Measurements from ENCODE around the gene MAP1LC3A. TPM values are rescaled to one million over a fixed set of nuclear protein-coding genes. Genes with fewer than 3 reads are reported as not detected.
A peak's percentile ranks its signal among the peaks of the same experiment; 100 is the strongest.
"Not testable (repeated sequence)": the region's sequence is repeated elsewhere in the genome, so short reads cannot be mapped to it uniquely, and the experiment has no call there.

The MAP1LC3A gene
- total RNA-seq, result 10 to 100 TPM; 44.8 to 46.2 TPM

DNA sequence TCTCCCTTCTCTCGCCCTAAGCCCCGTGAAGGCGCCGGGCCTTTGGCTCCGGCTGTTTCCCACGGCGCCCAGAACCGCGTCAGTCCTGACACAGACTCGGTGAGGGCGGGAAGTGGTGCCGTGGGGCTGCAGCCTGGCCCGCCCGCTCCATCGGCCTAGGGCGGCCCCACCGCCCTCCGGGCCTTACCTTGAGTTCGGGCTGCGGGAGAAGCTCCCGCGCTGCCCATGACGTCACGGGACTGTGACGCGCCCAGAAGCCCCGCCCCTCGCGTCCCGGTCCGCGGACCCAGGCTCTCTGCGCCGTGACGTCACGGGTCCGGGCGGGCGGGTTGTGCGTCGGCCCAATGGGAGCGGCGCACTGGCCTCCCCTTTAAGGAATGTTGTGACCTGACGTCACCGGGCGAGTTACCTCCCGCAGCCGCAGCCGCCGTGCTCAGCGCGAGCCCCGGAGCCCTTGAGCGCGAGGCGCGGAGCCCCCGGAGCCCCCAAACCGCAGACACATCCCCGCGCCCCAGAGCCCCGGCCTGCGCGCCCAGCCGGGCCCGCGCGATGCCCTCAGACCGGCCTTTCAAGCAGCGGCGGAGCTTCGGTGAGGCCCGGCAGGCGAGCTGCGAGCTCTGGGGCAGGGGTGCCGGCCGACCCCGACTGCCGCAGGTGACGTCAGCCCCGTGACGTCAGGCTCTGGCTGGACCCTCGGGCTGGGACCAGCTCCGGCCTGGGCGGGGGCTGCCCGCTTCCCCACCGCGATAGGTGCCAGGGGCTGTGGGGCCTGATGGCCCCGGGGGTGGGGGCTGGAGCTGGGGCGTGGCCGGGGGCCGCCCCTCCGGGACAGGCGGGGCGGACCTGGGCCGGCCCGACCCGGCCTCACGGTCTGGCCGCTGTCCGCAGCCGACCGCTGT, at the start of gene MAP1LC3A:
Gene MAP1LC3A (plus strand): TSS at position 399 of the 899 bp plus-strand sequence. CDS start 151 bp downstream, at position 550.
- no peaks in the 10 kb centered on the region for H3K4me1 ChIP-seq
- intact Hi-C loops (cut with DNase I), result no loop called here
- H3K27me3 ChIP-seq, result no peaks in the 10 kb centered on the region
- H3K9ac ChIP-seq (ENCODE audit: low read depth in 2 of 2, low read length in 2 of 2), result peak within 1 kb of the TSS; percentile 73 to 86
- no peaks in the 10 kb centered on the region for H3K9me3 ChIP-seq
- H3K4me3 ChIP-seq, result peak within 1 kb of the TSS; percentile 51
- H3K27ac ChIP-seq, result peak within 1 kb of the TSS; percentile 81
- H3K36me3 ChIP-seq, result no peaks in the 10 kb centered on the region
- peak; percentile 94 for DNase-seq
- no peak for TF ChIP-seq CTCF (IDR thresholded peaks at IDR 0.05)

DNA sequence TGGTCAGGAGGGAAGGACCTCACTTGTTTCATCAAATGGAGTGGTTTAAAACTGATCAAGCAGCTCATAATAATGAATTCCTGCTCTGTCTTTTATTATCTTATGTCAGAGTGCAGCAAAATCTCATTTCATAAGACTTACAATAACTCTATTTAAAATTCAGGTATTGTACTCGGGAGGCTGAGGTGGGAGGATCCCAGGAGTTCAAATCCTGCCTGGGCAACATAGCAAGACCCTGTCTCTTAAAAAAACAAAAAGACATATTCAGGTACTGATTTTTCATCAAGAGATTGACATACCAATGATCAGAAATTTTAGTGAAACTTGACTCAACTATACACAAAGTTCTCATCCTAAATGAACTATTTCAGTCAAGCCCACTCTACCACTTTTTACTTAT, 47.9 kb upstream of the MAP1LC3A start:
- Histone ChIP-seq H3K27me3 (no peaks in the 10 kb centered on the region), H3K36me3 (peaks cover 4% of the 10 kb centered on the region), H3K27ac (no peak overlapping the region), H3K4me1 (no peaks in the 10 kb centered on the region), H3K4me3 (no peak overlapping the region), H3K9me3 (no peaks in the 10 kb centered on the region), H3K9ac (ENCODE audit: low read depth in 2 of 2, low read length in 2 of 2) (no peak overlapping the region)
- intact Hi-C loops (cut with DNase I), result no loop called here
- DNase-seq, result no peak
- TF ChIP-seq CTCF (IDR thresholded peaks at IDR 0.05), result no peak

DNA sequence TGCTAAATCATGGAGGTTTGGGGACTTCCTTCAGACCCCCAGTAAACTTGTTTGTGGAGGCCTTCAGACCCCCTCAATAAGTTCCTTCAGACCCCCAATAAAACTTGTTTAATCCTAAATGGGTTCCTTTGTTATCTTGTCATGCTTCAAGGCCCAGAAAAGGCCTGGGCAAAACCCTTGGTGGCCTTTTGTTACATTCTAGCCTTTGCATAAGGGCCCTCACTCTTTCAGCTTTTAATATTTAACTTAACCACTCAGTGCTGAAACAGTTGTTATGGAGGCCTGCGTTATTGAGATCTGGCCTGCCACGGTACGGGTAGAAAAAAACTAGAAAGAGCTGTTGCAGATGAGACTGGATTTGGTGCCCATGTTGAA, 46.6 kb upstream of the MAP1LC3A start:
- Histone ChIP-seq H3K9me3 (no peaks in the 10 kb centered on the region), H3K4me1 (no peaks in the 10 kb centered on the region), H3K36me3 (peaks cover 4% of the 10 kb centered on the region), H3K27ac (no peak overlapping the region), H3K9ac (ENCODE audit: low read depth in 2 of 2, low read length in 2 of 2) (no peak overlapping the region), H3K27me3 (no peaks in the 10 kb centered on the region), H3K4me3 (no peak overlapping the region)
- no peak for DNase-seq
- intact Hi-C loops (cut with DNase I), result no loop called here
- no peak for TF ChIP-seq CTCF (IDR thresholded peaks at IDR 0.05)

GRCh38 chr20:34512266-34512954, 46.1 kb upstream of the MAP1LC3A start:
- Histone ChIP-seq H3K9ac (ENCODE audit: low read depth in 2 of 2, low read length in 2 of 2) (peak overlapping the region in 1 of 2 donors; percentile 9), H3K4me3 (no peak overlapping the region), H3K27ac (no peak overlapping the region), H3K36me3 (peaks cover 4% of the 10 kb centered on the region), H3K27me3 (no peaks in the 10 kb centered on the region), H3K9me3 (no peaks in the 10 kb centered on the region), H3K4me1 (no peaks in the 10 kb centered on the region)
- DNase-seq, result no peak
- no peak for TF ChIP-seq CTCF (IDR thresholded peaks at IDR 0.05)
- intact Hi-C loops (cut with DNase I), result no loop called here

- Histone ChIP-seq H3K9me3 (no peaks in the 10 kb centered on the region), H3K27me3 (no peaks in the 10 kb centered on the region), H3K4me1 (no peaks in the 10 kb centered on the region), H3K9ac (ENCODE audit: low read depth in 2 of 2, low read length in 2 of 2) (peak overlapping the region in 1 of 2 donors; percentile 9), H3K36me3 (peaks cover 4% of the 10 kb centered on the region), H3K27ac (no peak overlapping the region), H3K4me3 (no peak overlapping the region)
- no peak for TF ChIP-seq CTCF (IDR thresholded peaks at IDR 0.05)
- intact Hi-C loops (cut with DNase I), result no loop called here
- no peak for DNase-seq
Measured at GRCh38 chr20:34512955-34513419, 45.5 kb upstream of the MAP1LC3A start.

DNA sequence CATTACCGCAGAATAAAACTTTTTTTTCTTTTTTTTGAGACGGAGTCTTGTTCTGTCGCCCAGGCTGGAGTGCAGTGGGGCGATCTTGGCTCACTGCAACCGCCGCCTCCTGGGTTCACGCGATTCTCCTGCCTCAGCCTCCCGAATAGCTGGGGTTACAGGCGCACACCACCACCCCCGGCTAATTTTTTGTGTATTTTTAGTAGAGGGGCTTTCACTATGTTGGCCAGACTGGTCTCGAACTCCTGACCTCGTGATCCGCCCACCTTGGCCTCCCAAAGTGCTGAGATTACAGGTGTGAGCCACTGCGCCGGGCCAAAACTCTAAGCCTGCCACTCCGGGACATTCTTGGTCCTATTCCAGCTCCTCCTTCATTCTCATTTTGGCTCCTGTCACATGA, 44.5 kb upstream of the MAP1LC3A start:
- DNase-seq; H3K27ac ChIP-seq; H3K27me3 ChIP-seq; intact Hi-C loops (cut with DNase I); H3K4me1 ChIP-seq; H3K9ac ChIP-seq (ENCODE audit: low read depth in 2 of 2, low read length in 2 of 2); H3K4me3 ChIP-seq; H3K36me3 ChIP-seq; H3K9me3 ChIP-seq: not testable (repeated sequence)

All from colonic mucosa (tissue), 4 donors.